22Rv1 (cell line): ENCODE data around the gene TEAD3.

ENCODE experiments used
- H3K27ac ChIP-seq: fragments of 450-650 bp; 2 replicates; pipeline ENCODE4 v1.5.1; 2017
- ZFX ChIP-seq: fragments of 450-650 bp; IDR thresholded peaks from 2 replicates; pipeline ENCODE4 v1.6.1; 2017; ENCODE audit warnings: antibody characterized with exemption, borderline replicate concordance
- TF ChIP-seq, protein P1 (sequence below): fragments of 450-650 bp; IDR thresholded peaks from 2 replicates; pipeline ENCODE4 v1.5.1; 2017; ENCODE audit warnings: mild to moderate bottlenecking

TEAD3 gene

GRCh38 chr6:35485402-35485877, 11.4 kb downstream of the TEAD3 start:
- no peak for TF ChIP-seq ZFX
- TF ChIP-seq, protein P1, sequence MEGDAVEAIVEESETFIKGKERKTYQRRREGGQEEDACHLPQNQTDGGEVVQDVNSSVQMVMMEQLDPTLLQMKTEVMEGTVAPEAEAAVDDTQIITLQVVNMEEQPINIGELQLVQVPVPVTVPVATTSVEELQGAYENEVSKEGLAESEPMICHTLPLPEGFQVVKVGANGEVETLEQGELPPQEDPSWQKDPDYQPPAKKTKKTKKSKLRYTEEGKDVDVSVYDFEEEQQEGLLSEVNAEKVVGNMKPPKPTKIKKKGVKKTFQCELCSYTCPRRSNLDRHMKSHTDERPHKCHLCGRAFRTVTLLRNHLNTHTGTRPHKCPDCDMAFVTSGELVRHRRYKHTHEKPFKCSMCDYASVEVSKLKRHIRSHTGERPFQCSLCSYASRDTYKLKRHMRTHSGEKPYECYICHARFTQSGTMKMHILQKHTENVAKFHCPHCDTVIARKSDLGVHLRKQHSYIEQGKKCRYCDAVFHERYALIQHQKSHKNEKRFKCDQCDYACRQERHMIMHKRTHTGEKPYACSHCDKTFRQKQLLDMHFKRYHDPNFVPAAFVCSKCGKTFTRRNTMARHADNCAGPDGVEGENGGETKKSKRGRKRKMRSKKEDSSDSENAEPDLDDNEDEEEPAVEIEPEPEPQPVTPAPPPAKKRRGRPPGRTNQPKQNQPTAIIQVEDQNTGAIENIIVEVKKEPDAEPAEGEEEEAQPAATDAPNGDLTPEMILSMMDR = no peak
- no peak overlapping the region for H3K27ac ChIP-seq

DNA sequence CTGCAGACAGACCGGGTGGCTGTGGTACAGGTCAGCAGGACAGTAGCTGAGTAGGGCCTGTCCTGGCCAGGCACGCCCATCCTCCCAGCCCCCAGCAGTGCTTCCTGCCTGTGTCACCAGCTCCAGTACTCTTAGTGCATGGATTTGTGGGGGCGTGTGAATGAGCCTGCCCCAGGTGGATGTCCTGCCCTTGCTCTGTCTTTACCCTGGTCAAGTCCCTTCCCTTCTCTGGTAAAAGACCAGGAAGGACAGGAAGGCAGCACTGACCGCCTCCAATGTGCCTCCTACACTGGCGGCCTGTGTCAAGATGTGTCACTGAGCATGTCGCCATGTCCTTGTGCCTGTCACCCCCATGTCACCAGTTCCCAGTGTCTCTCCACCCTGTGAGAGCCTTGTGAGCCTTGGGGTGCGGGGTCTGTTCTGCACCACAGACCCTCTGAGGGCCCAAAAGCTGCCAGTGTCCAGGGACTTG, 11.9 kb downstream of the TEAD3 start:
- no peak overlapping the region for H3K27ac ChIP-seq
- TF ChIP-seq, protein P1 = no peak
- no peak for TF ChIP-seq ZFX

- TF ChIP-seq ZFX = no peak
- no peak overlapping the region for H3K27ac ChIP-seq
These were observed 12.8 kb downstream of the TEAD3 start for GRCh38 chr6:35483893-35484645.

- TF ChIP-seq, protein P1 = no peak
- no peak for TF ChIP-seq ZFX
- no peak overlapping the region for H3K27ac ChIP-seq
These were observed 13.4 kb downstream of the TEAD3 start for GRCh38 chr6:35483490-35483889.

DNA sequence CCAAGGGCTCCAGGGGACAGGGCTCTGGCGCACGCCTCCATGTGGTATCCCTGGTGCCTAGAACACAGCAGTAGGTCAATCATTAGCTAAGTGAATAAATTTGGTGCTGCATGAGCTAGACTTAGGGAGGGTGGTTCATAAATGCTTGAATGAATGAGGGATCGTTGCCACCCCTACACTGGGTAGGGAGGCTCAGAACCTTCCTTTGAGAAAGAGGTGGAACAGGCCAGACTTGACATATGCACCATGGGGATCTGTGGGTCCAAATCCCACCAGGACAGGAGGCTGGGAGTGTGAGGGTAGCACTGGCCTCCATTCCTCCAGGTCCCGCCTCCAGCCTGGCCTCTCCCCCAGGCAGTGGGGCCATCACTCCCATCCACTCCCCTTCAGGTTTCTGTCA, 13.8 kb downstream of the TEAD3 start:
- H3K27ac ChIP-seq = no peak overlapping the region
- no peak for TF ChIP-seq ZFX
- TF ChIP-seq, protein P1 = no peak

GRCh38 chr6:35481226-35481625, 15.7 kb downstream of the TEAD3 start:
- TF ChIP-seq ZFX = no peak
- TF ChIP-seq, protein P1 = no peak
- no peak overlapping the region for H3K27ac ChIP-seq

GRCh38 chr6:35480176-35480575, 16.7 kb downstream of the TEAD3 start:
- TF ChIP-seq, protein P1 = no peak
- no peak for TF ChIP-seq ZFX

GRCh38 chr6:35478259-35478658, 18.6 kb downstream of the TEAD3 start:
- TF ChIP-seq, protein P1 = no peak
- TF ChIP-seq ZFX = no peak
- no peak overlapping the region for H3K27ac ChIP-seq

More at GRCh38 chr6:35480176-35480575, 16.7 kb downstream of the TEAD3 start:
- H3K27ac ChIP-seq = no peak overlapping the region
